Subcutaneous adipose tissue (tissue), 4 donors: ENCODE data around the gene XNDC1N. TPM values are rescaled to one million over a fixed set of nuclear protein-coding genes. Genes with fewer than 3 reads are reported as not detected.

Source experiments
- CTCF ChIP-seq: fragments of 450-650 bp; IDR thresholded peaks from one replicate; pipeline ENCODE4 v1.5.1; 2016; ENCODE audit warnings: low read depth, mild to moderate bottlenecking, control low read depth, antibody characterized with exemption, moderate library complexity
- total RNA-seq, 4 donors: library from RNA; depleted of rRNA; stranded (reverse); fragments of >200 nt; gene quantifications; one replicate each; pipeline ENCODE4 v1.1.0, GENCODE V29; 2016

Gene XNDC1N
- total RNA-seq, 4 donors from 2014 or later = 3.1 to 8.2 (median 6.4) TPM

GRCh38 chr11:71940561-71941219, 12.3 kb upstream of the XNDC1N start:
- TF ChIP-seq CTCF = no peak

DNA sequence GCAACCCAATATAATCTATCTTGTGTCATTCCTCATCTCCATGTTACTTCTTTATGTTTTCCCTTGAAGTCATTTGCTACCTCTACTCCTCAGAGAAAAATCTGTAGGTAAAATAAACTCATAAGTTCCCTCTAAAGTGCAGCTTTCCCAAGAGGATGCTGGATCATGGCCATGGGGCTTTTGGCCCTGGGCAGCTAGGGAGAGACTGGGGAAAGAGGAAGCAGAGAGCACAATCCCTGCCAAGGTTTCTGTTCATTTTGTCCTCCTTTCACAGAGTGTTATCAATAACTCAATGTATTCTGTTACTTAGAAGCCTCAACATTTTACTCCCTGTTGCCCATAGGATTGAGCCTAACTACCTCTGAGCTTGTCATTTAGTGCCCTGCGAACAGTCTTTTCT, 9.4 kb upstream of the XNDC1N start:
- no peak for TF ChIP-seq CTCF

DNA sequence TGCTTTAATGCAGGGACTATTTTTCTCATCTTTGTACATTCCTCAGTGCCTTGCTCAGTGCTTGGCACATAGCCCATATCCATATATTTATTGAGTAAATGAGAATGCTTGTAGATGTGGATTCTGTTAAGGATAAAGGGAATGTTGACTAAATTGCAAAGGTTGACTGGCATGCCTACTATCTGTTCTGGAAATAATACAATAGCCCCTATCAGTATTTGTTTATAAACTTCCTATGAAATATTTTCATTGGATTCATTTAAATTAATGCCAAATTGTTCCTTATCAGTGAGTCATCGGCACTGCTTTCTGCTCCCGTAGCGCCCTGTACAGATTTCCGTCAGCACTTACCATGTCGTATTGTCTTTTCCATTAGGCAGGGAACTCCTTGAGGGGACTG, 8.4 kb upstream of the XNDC1N start:
- no peak for TF ChIP-seq CTCF

DNA sequence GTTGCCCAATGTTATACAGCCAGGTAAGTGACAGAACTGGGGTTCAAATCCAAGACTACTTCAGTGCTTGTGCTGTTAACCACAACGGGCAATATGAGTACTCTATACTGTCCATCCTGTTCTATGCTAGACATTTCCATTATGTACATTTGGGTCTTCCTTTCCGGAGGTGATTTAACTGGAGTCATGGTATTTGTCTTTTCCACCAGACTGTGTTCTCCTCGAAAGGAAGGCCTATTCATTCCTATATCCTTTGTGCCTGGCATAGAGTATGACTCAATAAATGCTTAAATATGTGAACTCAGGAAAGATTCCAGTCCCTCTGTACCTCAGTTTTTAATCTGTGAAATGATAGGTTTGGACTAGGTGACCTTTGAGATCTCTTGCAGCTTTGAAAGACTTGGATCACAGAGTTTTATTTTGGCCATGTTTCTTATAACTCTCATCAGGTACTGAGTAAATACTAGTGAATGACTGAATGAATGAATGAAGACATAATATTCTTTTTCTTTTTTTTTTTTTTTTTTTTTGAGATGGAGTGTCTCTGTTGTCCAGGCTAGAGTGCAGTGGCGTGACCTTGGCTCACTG, 7.0 kb upstream of the XNDC1N start:
- no peak for TF ChIP-seq CTCF

GRCh38 chr11:71934213-71934612, 5.8 kb upstream of the XNDC1N start:
- no peak for TF ChIP-seq CTCF

DNA sequence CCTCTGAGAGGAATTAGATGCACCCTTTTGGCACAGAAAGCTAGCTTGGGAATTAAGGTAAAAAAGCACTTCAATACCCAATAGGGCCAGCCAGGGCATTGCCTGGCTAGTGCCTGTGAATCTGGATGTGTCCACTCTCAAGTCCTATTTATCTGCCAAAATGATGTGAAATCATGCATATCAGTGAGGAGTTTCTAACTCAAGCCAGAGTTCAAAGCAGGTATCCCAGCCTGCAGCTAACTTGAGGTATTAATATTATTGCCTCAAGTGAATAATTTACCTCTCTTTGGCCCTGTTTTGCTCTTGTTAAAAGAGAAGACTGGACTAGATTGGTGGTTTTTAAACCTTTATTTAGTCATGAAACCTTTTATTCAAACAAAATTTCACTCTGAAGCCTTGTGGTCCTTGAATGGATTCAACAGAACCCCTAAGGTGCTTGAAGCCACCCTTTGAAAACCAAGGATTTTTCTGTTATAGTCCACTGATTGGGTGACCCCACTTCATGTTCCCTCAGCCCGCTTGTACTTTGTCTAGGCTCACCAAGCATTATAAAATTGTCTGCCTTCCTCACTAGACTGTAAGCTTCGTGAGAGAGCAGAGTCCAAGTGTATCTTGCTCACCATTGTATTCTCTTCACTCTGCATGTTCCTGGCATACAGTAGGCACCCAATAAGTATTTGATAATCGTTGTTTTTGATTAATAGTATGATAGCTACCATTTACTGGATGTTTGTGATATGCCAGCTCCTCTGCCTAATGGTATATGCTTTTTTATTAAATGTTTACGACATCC, 4.9 kb upstream of the XNDC1N start:
- no peak for TF ChIP-seq CTCF

GRCh38 chr11:71931245-71931602, 2.8 kb upstream of the XNDC1N start:
- TF ChIP-seq CTCF = no peak
